Ureter (tissue), 1 donor: ENCODE data around the gene ATG13. TPM values are rescaled to one million over a fixed set of nuclear protein-coding genes. Genes with fewer than 3 reads are reported as not detected.

Experiments used
- DNase-seq: peaks from one replicate; pipeline ENCODE4 v3.0.0-alpha.2; 2020; ENCODE audit warnings: low spot score
- total RNA-seq: library from RNA; stranded (reverse); gene quantifications from one replicate; pipeline ENCODE4 v1.2.4, GENCODE V29; 2023
- donor health status: DM: yes; HTN: yes; CAD: no.

The ATG13 gene
- total RNA-seq, 1 donor from 2014 or later, result 80.7 TPM

DNA sequence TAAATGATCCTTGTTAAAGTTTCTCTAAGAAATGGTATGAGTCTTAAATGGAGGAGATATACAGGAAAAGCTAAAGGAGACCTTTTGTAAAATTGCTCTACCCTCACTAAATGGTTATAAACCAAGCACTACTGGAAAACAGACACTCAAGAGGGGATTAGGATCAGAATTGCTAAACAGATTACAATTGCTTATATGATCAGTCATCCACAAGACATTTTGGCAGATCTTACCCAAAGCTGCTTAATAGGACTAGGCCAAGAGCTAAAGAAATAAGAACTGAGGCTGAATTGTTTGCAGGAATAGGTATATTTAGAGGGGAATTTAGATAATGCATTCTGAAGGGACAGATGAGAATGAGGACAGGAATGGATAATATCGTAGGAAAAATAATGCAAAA lies 9.8 kb upstream of the ATG13 start:
- no peak for DNase-seq

DNA sequence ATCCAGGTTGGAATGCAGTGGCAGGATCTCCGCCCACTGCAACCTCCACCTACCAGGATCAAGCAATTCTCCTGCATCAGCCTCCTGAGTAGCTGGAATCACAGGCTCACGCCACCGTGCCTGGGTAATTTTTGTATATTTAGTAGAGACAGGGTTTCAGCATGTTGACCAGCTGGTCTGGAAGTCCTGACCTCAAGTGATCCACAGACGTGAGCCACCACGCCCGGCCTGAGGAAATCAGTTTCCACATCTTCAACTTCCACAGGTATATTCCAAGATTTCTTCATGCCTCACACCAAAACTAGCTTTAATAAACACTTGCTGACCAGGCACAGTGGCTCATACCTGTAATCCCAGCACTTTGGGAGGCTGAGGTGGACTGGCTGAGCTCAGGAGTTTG lies 8.0 kb upstream of the ATG13 start:
- DNase-seq, result no peak

DNA sequence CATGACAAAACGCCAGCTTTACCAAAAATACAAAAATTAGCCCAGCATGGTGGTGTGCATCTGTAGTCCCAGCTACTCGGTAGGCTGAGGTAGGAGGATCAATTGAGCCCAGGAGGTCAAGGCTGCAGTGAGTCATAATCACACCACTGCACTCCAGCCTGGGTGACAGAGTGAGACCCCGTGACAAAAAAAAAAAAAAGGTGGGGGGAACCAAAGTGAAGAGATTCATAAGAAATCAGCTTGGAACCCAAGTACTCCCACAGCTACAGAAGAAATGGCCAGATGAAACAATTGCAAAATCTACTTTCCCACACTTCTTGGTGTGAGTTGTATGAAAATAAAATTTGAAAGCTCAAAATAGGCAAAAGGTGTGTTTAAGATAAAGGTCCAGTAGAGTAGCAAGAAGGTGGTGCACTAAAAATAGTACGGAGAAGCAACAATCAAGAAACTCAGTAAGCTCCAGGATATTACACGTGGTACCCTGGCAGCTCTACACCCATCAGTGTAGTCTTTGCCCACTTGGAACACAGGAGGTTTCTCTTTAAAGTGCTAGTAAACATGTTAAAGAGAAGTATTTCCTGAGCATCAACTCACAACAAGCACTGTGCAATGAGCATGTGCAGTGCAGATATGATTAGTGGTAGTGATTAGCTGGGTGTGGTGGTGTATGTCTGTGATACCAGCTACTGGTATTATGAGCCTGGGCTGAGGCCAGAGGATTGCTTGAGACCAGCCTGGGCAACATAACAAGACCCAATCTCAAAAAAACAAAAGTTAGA lies 5.6 kb upstream of the ATG13 start:
- DNase-seq, result no peak

DNA sequence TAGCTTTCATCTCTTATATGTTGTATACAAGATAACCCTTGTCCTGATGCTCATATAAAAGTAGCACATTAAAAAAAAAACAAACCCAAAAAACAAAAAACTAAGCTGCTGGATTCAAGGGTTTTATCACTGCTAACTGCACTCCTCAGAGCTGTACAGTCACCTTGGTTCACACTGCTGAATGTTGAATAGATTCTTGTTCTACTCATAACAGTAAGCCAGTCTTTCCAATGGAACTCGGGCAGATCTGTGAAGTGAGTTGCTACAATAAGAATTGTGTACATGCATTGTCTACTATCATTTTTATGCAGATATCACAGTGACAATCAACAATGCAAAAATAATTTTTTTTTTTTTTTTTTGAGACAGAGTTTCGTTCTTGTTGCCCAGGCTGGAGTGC lies 5.0 kb upstream of the ATG13 start:
- DNase-seq, result no peak

DNA sequence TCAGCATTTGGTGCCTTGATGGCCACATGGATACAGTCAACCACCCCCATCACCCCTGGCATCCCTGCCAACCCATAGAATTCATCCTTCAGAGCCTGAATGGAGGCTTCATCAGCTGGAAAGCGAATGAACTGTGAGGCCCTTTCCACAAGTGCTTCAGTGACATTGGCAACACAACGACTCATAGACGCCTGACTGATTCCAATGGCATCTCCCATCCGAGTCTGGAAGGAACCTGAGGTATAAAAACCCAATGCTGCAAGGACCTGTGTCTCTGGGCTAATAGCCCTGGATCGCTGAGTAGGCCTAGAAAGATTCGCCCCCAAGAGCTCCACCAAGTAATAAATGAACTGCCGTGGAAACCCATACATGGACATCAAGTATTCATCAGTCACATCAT lies 1.6 kb upstream of the ATG13 start:
- no peak for DNase-seq

DNA sequence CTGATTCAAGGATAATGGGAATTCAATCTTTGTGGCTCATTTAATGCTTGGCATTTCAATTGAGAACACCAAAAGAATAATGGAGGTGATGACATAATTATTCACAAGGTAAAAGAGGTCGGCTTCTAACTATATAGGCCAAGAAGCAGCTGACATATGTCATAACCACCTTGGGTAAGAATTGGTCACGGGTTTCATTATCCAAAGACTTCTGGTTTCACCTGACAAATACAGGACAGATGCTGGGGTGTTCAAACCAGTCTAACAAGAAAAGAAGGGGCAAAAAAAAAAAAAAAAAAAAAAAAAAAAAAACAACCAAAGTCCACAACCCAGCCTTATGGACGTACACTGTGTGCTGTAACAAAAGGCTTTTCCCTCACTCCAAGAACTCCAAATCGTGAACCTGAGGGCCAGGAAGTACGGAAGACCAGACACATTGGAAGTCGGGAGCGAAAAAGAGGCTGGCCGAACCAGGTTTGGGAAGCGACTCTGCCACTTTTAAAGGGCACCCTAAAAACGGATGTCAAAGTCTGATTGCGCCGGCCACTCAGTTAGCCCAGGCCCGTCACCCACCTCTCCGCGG lies 711 bp upstream of the ATG13 start:
- no peak for DNase-seq

DNA sequence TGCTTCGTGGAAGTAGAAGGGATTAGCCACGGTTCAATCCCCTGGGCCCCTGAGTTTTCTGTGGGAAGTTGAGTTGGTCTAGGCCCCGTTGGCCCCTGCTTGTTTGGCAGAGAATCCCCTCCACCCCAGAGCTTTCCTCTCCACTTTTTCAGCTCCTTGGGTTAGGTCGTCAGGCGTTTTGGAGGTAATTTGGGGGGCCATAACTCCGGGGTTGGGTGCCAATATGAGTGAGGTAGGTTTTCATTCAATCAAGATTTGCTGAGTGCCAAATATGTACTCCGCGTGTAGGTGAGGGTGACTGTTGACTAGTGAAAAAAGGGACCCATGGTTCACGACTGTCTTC lies 590 bp downstream of the ATG13 start:
- DNase-seq, result no peak

DNA sequence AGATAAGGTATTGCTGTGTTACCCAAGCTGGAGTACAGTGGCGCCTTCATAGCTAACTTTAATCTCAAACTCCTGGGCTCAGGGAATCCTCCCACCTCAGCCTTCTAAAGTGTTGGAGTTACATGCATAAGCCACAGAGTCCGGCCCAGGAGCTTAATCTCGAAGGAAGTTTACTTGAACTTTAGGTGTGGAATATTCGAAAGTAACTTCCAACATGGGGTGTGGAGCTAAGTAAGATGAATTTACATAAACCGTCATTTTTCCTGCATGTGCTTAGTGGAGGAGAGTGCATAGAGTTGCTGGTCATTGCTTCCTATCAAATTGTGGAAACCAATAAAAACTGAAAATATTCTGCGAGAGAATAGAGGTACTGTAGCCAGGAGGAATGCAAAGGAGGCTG lies 1.5 kb downstream of the ATG13 start:
- DNase-seq, result no peak

DNA sequence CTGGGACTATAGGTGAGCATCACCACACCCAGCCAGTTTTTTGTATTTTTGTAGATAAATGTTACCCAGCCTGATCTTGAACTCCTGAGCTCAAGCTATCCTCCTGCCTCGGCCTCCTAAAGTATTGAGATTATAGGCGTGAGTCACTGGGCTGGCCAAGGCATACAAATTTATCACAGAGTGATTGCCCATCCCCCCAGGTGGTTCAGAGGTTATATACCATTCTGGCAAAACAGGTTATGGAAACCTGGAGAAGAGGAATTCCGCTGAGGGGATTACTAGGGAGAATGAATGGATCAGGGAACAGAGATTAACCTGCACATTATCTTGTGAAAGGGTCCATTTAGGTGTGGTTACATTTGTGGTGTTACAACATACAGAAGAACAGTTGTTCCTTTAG lies 8.1 kb downstream of the ATG13 start:
- no peak for DNase-seq

DNA sequence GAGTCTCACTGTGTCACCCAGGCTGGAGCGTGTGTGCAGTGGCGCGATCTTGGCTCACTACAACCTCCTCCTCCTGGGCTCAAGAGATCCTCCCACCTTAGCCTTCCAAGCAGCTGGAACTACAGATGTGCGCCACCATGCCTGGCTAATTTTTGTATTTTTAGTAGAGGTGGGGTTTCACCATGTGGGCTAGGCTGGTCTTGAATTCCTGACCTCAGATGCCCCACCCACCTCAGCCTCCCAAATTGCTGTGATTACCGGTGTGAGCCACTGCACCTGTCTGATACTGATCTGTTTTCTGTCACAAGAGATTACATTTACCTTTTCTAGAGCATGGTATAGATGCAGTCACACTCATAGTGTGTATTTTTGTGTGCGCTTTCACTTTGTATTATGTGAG lies 11.6 kb downstream of the ATG13 start:
- no peak for DNase-seq

DNA sequence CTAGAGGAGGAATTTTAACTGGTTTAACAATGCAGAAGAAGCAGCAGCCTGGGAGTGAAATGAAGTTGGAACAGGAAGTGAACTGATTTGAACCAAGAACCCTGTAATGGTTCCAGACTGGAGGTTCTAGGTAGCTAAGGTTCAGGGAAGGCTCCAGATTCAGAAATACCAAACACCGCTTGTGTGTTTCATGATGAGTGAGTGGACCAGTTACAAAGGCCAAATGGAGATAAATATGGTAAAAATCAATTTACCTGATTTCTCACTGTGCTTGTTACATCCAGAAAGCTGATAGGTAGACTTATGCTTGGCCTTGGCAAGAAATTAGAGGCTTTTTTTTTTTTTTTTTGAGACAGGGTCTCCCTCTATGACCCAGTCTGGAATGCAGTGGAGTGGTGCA lies 12.9 kb downstream of the ATG13 start:
- DNase-seq, result no peak

DNA sequence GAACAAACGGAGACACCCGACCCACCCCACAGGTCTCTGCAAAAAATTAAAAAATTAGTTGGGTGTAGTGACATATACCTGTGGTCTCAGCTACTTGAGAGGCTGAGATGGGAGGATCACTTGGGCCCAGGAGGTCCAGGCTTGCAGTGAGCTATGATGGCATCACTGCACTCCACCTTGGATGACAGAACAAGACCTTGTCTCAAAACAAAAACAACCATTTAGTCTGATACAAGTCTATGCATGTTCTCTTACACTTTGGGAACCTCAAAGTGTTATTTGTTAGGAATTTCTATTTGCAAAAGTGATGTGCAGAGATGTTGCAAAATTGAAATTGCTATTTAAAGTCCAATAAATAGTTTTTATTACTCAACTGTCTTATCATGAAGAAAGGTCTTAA lies 14.3 kb downstream of the ATG13 start:
- DNase-seq, result no peak

DNA sequence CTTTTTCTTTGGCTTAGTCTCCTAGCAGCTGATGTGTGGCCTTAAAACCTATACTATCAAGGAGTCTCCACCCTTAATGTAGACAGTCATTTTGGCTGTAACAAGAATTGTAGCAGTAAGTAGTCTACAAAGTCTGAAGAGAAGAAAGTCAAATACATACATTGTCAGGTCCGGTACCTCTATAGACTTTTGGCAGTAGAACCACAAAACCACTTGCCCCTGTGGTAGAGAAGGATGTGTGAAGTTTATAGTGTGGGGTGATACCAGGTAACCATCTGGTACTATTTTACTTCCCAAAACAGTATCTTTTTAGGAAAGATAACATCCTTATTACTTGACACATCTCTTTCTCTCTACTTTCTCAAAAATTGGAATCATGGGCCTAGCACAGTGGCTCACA lies 15.1 kb downstream of the ATG13 start:
- no peak for DNase-seq

DNA sequence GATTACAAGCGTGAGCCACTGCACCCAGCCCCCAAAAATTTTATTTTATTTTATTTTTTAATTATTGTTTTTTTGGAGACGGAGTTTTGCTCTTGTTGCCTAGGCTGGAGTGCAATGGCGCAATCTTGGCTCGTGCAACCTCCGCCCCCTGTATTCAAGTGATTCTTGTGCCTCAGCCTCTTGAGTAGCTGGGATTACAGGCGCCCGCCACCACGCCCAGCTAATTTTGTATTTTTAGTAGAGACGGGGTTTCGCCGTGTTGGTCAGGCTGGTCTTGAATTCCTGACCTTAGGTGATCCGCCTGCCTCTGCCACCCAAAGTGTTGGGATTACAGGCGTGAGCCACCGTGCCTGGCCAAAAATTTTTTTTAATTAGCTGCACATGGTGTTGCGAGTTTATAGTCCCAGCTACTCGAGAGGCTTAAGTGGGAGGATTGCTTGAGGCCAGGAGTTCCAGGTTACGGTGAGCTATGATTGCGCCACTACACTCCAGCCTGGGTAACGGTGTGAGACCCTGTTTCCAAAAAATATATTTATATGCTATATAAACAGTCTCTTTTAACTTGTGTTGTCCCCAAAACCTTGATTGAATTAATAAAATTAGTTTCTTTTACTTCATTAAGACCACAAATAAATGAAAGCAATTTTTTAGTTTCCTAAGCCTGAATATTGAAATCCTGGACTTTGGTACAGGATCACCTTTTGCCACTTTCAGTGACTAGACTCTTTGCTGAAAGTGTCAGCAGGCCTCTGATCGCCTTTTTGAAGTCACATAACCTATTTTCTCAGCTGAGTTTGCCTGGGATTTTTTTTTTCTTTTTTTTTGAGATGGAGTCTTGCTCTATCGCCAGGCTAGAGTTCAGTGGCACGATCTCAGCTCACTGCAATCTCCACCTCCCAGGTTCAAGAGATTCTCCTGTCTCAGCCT lies 16.2 kb downstream of the ATG13 start:
- DNase-seq, result no peak

DNA sequence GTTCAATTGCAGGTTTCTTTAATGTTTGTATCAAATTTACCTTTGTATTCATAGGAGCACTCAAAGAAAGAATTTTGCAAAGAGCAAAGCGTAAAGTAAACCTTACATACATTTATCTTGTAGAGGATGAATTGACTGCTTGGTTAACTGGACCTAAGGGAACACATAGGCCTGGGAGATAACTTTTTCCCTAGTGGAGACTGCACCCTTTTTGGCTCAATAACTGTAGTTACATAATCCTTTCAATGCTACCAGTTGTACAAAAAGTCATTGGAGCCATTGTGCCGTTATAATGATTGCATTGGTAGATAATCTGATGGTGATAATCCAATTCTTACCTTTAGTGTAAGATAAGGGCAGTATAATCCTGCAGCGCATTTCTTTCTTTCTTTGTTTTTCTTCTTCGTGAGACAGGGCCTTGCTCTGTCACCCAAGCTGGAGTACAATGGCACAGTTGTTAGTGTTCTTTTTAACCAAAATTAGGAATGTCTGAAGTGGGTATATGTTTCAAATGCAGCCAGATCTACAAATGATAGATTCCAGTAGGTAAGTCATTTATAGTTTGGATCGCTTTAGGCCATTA lies 18.3 kb downstream of the ATG13 start:
- no peak for DNase-seq

DNA sequence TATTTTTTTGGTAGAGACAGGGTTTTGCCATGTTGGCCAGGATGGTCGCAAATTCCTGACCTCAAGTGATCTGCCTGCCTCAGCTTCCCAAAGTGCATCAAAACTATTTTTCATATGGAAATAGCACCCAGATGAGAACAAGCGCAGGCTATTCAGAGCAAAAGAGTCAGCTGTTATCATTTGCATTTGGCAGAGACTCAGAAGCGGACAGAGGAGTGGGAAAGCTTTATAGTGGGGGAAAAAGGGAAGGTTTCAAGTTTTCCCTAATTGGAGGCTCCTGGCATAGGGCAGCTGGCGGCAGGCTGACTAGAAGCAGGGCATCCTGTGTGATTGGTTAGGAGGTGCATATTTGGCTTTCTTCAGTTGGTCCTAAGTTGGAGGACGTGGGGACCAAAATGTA lies 20.2 kb downstream of the ATG13 start:
- DNase-seq, result no peak

DNA sequence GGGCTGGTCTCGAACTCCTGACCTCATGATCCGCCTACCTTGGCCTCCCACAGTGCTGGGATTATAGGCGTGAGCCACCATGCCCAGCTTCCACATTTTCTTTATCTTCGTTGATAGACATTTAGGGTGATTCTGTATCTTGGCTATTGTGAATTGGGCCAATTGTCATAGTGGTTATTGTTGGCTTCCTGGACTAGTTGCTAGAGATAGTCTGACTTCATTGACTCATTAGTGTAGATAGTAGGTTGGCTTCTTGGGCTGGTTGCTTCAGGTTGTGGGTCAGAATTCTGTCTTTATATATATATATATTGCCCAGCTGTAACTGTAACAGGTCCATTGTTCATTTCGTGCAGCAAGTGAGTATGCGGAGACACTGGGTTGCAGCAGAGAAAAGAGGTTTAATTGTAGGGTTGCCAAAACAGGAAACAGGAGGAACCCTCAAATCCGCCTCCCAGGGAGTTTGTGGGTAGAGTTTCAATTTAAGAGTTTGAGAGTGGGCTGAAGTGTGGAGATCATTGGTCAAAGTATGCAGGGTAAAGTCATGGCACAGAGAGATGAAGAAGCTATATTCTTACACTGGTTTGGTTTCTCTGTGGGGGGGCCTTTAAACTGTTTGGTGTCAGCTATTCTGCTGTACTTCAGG lies 22.0 kb downstream of the ATG13 start:
- no peak for DNase-seq

DNA sequence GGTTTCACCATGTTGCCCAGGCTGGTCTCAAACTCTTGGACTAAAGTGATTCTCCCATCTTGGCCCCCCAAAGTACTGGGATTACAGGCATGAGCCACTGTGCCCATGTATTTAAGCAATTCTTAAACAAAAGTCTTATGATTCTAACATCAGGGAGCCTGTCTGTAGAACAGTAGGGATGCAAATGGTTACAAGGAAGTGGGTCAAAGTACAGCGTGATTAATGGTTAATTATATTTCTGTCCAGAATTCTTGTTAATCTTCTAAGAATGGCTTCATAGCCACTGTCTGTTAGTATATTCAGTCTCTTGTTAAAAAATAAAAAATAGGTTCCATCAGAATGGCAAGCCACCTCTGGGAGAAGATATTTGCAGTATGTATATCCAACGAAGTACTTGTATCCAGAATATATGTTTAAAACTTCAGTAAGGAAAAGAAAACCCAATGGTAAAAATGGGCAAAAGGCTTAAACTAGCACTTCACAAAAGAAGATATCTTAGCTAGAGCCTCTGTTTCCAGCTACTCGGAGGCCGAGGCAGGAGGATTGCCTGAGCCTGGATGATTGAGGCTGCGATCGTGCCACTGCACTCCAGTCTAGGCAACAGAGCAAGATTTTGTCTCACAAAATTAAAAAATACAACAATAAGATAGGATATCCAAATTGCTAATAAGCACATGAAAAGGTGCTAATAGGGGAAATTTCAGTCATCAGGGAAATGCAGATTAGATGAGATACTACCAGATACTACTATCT lies 22.9 kb downstream of the ATG13 start:
- no peak for DNase-seq

DNA sequence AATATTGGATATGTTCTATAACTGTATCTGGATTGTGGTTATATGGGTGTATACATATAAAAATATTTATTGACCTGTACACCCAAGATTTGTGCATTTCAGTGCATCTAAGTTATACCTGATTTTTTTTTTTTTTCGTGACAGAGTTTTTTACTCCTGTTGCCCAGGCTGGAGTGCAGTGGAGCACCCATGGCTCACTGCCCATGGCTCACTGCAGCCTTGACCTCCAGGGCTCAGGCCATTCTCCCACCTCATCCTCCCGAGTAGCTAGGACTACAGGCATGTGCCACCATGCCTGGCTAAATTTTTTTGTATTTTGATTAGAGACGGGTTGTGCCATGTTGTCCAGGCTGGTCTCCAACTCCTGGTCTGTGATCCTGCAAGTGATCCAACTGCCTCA lies 24.3 kb downstream of the ATG13 start:
- DNase-seq, result no peak

DNA sequence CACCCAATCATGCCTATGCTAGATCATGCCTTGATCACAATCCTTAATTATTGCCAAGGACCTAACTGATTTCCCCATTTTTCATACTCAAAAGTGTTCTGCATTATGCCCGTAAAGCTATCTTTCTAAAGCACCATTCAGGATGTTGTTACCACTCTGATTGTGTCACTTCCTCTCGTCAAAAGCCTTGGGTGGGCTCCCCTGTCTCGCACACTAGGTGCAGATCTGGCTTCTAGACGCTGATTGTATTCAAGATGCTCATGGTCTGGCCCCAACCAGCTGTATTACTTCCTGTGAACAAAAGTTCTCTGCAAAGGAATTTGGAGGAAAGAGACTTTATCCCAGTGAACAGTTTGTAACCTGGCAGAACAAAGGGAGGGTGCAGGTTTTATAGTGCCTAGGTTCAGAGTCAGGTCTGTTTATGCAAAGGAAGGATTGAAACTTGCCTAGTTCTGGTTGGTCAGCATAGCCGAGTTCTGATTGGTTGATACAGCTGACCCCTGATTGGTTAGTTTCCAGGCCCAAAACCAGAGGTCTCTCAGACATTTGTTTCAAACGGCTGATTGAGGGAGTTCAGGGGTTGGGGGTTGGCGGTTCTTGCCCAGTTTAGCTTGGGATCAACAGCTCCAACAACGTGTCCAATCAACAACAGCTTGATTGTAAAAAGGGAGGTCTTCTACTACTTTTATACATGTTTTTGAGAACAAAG lies 25.4 kb downstream of the ATG13 start:
- no peak for DNase-seq

DNA sequence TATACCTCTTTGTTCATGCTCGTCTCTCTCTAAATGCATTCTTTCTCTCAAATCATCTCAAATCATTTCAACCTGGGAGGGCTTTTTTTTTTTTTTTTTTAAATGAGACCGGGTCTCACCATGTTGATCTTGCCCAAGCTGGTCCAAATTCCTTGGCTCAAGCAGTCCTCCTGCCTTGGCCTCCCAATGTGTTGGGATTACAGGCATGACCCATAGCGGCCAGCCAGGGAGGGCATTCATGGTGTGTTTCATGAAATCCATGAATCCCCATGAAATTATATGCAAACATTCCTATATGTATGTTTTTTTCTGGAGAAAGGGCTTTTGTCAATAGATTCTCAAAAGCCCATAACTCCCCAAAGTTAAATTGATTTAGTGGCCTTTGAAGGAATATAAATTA lies 26.2 kb downstream of the ATG13 start:
- DNase-seq, result no peak
